GM15510 (cell line): ENCODE measurements around the gene AQP9.

ENCODE experiments used
- POLR2A ChIP-seq: IDR thresholded peaks from 3 replicates; pipeline ENCODE4 v1.6.1; 2011; ENCODE audit warnings: borderline replicate concordance; ENCODE audit not compliant: insufficient read length; ENCODE audit errors: extremely low read depth

AQP9 gene

GRCh38 chr15:58138106-58138505, at the start of gene AQP9:
AQP9 (plus strand) TSS chr15:58138381; CDS start chr15:58138566, 185 bp downstream.
- no peak for TF ChIP-seq POLR2A

GRCh38 chr15:58095415-58095814, 42.8 kb upstream of the AQP9 start:
- TF ChIP-seq POLR2A = no peak

- TF ChIP-seq POLR2A = no peak
Observed at GRCh38 chr15:58096529-58097084, 41.6 kb upstream of the AQP9 start.

- no peak for TF ChIP-seq POLR2A
Observed at GRCh38 chr15:58103482-58103881, 34.7 kb upstream of the AQP9 start.

- no peak for TF ChIP-seq POLR2A
Observed at GRCh38 chr15:58108117-58108516, 30.1 kb upstream of the AQP9 start.

- TF ChIP-seq POLR2A = no peak
Observed at GRCh38 chr15:58109419-58109818, 28.8 kb upstream of the AQP9 start.

GRCh38 chr15:58110999-58111717, 27.0 kb upstream of the AQP9 start:
- no peak for TF ChIP-seq POLR2A

GRCh38 chr15:58111718-58112104, 26.5 kb upstream of the AQP9 start:
- no peak for TF ChIP-seq POLR2A

GRCh38 chr15:58114388-58114787, 23.8 kb upstream of the AQP9 start:
- TF ChIP-seq POLR2A = no peak

GRCh38 chr15:58114812-58115211, 23.4 kb upstream of the AQP9 start:
- no peak for TF ChIP-seq POLR2A

GRCh38 chr15:58115692-58116091, 22.5 kb upstream of the AQP9 start:
- TF ChIP-seq POLR2A = no peak

- TF ChIP-seq POLR2A = no peak
Observed at GRCh38 chr15:58117619-58118018, 20.6 kb upstream of the AQP9 start.

GRCh38 chr15:58118272-58118671, 19.9 kb upstream of the AQP9 start:
- TF ChIP-seq POLR2A = no peak

GRCh38 chr15:58119016-58119415, 19.2 kb upstream of the AQP9 start:
- TF ChIP-seq POLR2A = no peak

GRCh38 chr15:58124585-58124984, 13.6 kb upstream of the AQP9 start:
- no peak for TF ChIP-seq POLR2A

- TF ChIP-seq POLR2A = no peak
Observed at GRCh38 chr15:58125333-58125732, 12.8 kb upstream of the AQP9 start.

- TF ChIP-seq POLR2A = no peak
Observed at GRCh38 chr15:58134886-58135285, 3.3 kb upstream of the AQP9 start.

GRCh38 chr15:58135511-58136174, 2.5 kb upstream of the AQP9 start:
- TF ChIP-seq POLR2A = no peak
